PC-9 (cell line): ENCODE measurements around the gene ANAPC16. TPM values are rescaled to one million over a fixed set of nuclear protein-coding genes. Genes with fewer than 3 reads are reported as not detected.

ENCODE experiments used
- BruUV-seq: library from RNA; stranded (reverse); fragments of 400-500 nt; replicated peaks from 2 replicates; lab custom pipeline; 2021; lab: Mats Ljungman, UMichigan
- CTCF ChIA-PET: fragments of 300-600 bp; sonication (Branson Sonifier 250); formaldehyde crosslinking; loops from one replicate; lab custom pipeline; 2022; ENCODE audit warnings: antibody characterized with exemption; lab: Charles Lee
- POLR2A ChIA-PET: fragments of 300-600 bp; sonication (Branson Sonifier 250); formaldehyde crosslinking; loops from one replicate; lab custom pipeline; 2022; ENCODE audit warnings: antibody characterized with exemption; ENCODE audit not compliant: unreplicated experiment; lab: Charles Lee
- DNase-seq, 2 experiments: peaks; one replicate each; pipeline versions ENCODE4 v3.0.0 to v3.0.0-alpha.2; 2015 to 2022; ENCODE audit warnings: mixed read lengths in 1 of 2
- H2AFZ ChIP-seq: fragments of 200-600 bp; sonication (generic); 2 replicates; pipeline ENCODE4 v1.8.1; 2017; ENCODE audit warnings: antibody characterized with exemption
- H3F3A ChIP-seq: fragments of 200-600 bp; sonication (generic); 2 replicates; pipeline ENCODE4 v1.8.1; 2017; ENCODE audit warnings: antibody characterized with exemption, mild to moderate bottlenecking, low read depth; ENCODE audit not compliant: insufficient read depth
- H3K27ac ChIP-seq: fragments of 200-600 bp; sonication (generic); 2 replicates; pipeline ENCODE4 v1.6.1; 2016; ENCODE audit warnings: mixed run types
- H3K27me3 ChIP-seq: fragments of 200-600 bp; sonication (generic); 2 replicates; pipeline ENCODE4 v1.6.1; 2016; ENCODE audit warnings: low read depth, mixed run types; ENCODE audit not compliant: insufficient read depth
- H3K36me3 ChIP-seq: fragments of 200-600 bp; sonication (generic); 2 replicates; pipeline ENCODE4 v1.6.1; 2016; ENCODE audit warnings: low read depth, mixed run types
- H3K4me1 ChIP-seq: fragments of 200-600 bp; sonication (generic); replicated peaks from 2 replicates; pipeline ENCODE4 v1.6.1; 2016; ENCODE audit warnings: mixed run types; ENCODE audit not compliant: insufficient read depth
- H3K4me2 ChIP-seq: fragments of 200-600 bp; sonication (generic); 2 replicates; pipeline ENCODE4 v1.6.1; 2017; ENCODE audit warnings: mixed run types
- H3K4me3 ChIP-seq: fragments of 200-600 bp; sonication (generic); 2 replicates; pipeline ENCODE4 v1.6.1; 2016; ENCODE audit warnings: mixed run types
- H3K79me2 ChIP-seq: fragments of 200-600 bp; sonication (generic); 2 replicates; pipeline ENCODE4 v1.6.1; 2017; ENCODE audit warnings: low read depth, mixed run types
- H3K9me2 ChIP-seq: fragments of 200-600 bp; sonication (generic); 2 replicates; pipeline ENCODE4 v1.8.1; 2017; ENCODE audit warnings: mild to moderate bottlenecking; ENCODE audit not compliant: insufficient read depth
- H3K9me3 ChIP-seq: fragments of 200-600 bp; sonication (generic); 2 replicates; pipeline ENCODE4 v1.8.1; 2016; ENCODE audit warnings: low read depth; ENCODE audit not compliant: insufficient read depth
- H4K20me1 ChIP-seq: fragments of 200-600 bp; sonication (generic); 2 replicates; pipeline ENCODE4 v1.8.1; 2017; ENCODE audit not compliant: insufficient read depth
- CTCF ChIP-seq: fragments of 200-600 bp; sonication (generic); conservative IDR thresholded peaks from 2 replicates; pipeline ENCODE4 v1.6.1; 2017; ENCODE audit warnings: mixed run types, antibody characterized with exemption, mild to moderate bottlenecking, moderate library complexity
- EZH2 ChIP-seq: fragments of 200-600 bp; sonication (generic); IDR thresholded peaks from 2 replicates; pipeline ENCODE4 v1.8.0; 2017; ENCODE audit warnings: antibody characterized with exemption, low read depth
- intact Hi-C: fragments of 100-400 bp; cut with micrococcal nuclease; formaldehyde crosslinking; loops from one replicate; pipeline ENCODE4 v1.10.0; 2022; ENCODE audit not compliant: unreplicated experiment
- total RNA-seq: library from RNA; stranded (reverse); gene quantifications from 2 replicates; pipeline ENCODE4 v1.2.3, GENCODE V29; 2021

The ANAPC16 gene
- total RNA-seq, 1 experiment from 2014 or later: 171 TPM

GRCh38 chr10:72260239-72260975 lies 44.6 kb downstream of the ANAPC16 start:
- no peaks in the 10 kb centered on the region for H3K79me2 ChIP-seq
- CTCF ChIA-PET: interaction anchor here (0.5 to 1.3 kb wide), 9 partner anchors 12 to 212 kb away, joined by 3 to 9 read pairs (median 4); partner anchors contain the start of gene DDIT4
- no peaks in the 10 kb centered on the region for H3K9me2 ChIP-seq
- POLR2A ChIA-PET: interaction anchor here (0.5 to 0.9 kb wide), 9 partner anchors 12 to 1047 kb away, joined by 3 to 8 read pairs (median 3); no protein-coding TSS in a partner anchor
- H3K9me3 ChIP-seq: no peaks in the 10 kb centered on the region
- TF ChIP-seq CTCF: no peak; the same call in 1 of the 2 replicates
- TF ChIP-seq EZH2: no peak
- H3K27me3 ChIP-seq: no peaks in the 10 kb centered on the region
- no peak overlapping the region for H2AFZ ChIP-seq
- DNase-seq: peak; percentile 97 to 98
- peak overlapping the region; percentile 63; the same call in 1 of the 2 replicates for H3K4me3 ChIP-seq
- peak overlapping the region; percentile 94 for H3K4me2 ChIP-seq
- H3F3A ChIP-seq: peaks cover 66% of the 10 kb centered on the region
- no TSS peak for BruUV-seq
- no peaks in the 10 kb centered on the region for H4K20me1 ChIP-seq
- intact Hi-C loops: loop anchor here (1.0 to 2.0 kb wide), 2 partner anchors 12 to 180 kb away; no protein-coding TSS in a partner anchor
- H3K36me3 ChIP-seq: no peaks in the 10 kb centered on the region
- peak overlapping the region; percentile 97 for H3K27ac ChIP-seq
- H3K4me1 ChIP-seq: peaks cover 73% of the 10 kb centered on the region

GRCh38 chr10:72260976-72261783 lies 45.4 kb downstream of the ANAPC16 start:
- H3K9me2 ChIP-seq: no peaks in the 10 kb centered on the region
- no peaks in the 10 kb centered on the region for H3K9me3 ChIP-seq
- no peaks in the 10 kb centered on the region for H3K36me3 ChIP-seq
- no peaks in the 10 kb centered on the region for H4K20me1 ChIP-seq
- ChIA-PET POLR2A (interaction anchor here (0.6 to 0.9 kb wide), 6 partner anchors 12 to 74 kb away, joined by 3 to 8 read pairs (median 3); no protein-coding TSS in a partner anchor), CTCF (interaction anchor here (0.6 to 1.3 kb wide), 7 partner anchors 12 to 213 kb away, joined by 3 to 6 read pairs (median 4); partner anchors contain the start of gene DDIT4)
- TSS peak; percentile 85 for BruUV-seq
- DNase-seq: peak; percentile 45 to 52
- peak overlapping the region; percentile 94 for H3K4me2 ChIP-seq
- intact Hi-C loops: loop anchor here (1.0 to 2.0 kb wide), 2 partner anchors 13 to 180 kb away; no protein-coding TSS in a partner anchor
- H2AFZ ChIP-seq: peak overlapping the region; percentile 74
- peaks cover 74% of the 10 kb centered on the region for H3F3A ChIP-seq
- TF ChIP-seq CTCF: no peak
- no peak for TF ChIP-seq EZH2
- H3K4me3 ChIP-seq: peak overlapping the region; percentile 63
- H3K79me2 ChIP-seq: no peaks in the 10 kb centered on the region
- no peaks in the 10 kb centered on the region for H3K27me3 ChIP-seq
- H3K4me1 ChIP-seq: peaks cover 80% of the 10 kb centered on the region
- H3K27ac ChIP-seq: peak overlapping the region; percentile 97
